Measurements from ENCODE around the gene UNKL. TPM values are rescaled to one million over a fixed set of nuclear protein-coding genes. Genes with fewer than 3 reads are reported as not detected.

UNKL gene
- total RNA-seq, 2 donors from 2014 or later, result 63.0 to 64.8 TPM

- DNase-seq (no peak), ATAC-seq (no peak)
- Mint-ChIP-seq H3K27me3 (no peaks in the 10 kb centered on the region), H3K4me1 (peaks cover 2% of the 10 kb centered on the region), H3K27ac (no peak overlapping the region), H3K4me3 (peak overlapping the region; percentile 5), H3K36me3 (ENCODE audit: low read depth) (peaks cover 3% of the 10 kb centered on the region)
- no peaks in the 10 kb centered on the region for H3K9me3 ChIP-seq (ENCODE audit: control insufficient read depth, low read length, poor library complexity, severe bottlenecking)
These were observed 90.9 kb downstream of the UNKL start for GRCh38 chr16:1323296-1324239.

DNA sequence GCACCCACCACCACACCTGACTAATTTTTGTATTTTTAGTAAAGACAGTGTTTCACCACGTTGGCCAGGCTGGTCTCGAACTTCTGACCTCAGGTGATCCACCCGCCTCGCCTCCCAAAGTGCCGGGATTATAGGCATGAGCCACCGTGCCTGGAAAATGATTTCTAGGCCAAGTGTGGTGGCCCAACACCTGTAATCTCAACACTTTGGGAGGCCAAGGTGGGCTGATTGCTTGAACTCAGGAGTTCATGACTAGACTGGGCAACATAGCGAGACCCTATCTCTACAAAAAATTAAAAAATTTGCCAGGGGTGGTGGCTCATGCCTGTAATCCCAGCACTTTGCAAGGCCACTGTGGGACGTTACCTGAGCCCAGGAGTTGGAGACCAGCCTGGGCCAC is 92.1 kb downstream of the UNKL start:
- H3K4me1 Mint-ChIP-seq, result peaks cover 5% of the 10 kb centered on the region

GRCh38 chr16:1320658-1321240 is 93.8 kb downstream of the UNKL start:
- Mint-ChIP-seq H3K27me3 (no peaks in the 10 kb centered on the region), H3K4me3 (no peak overlapping the region), H3K27ac (no peak overlapping the region), H3K36me3 (ENCODE audit: low read depth) (peaks cover 5% of the 10 kb centered on the region), H3K4me1 (peaks cover 5% of the 10 kb centered on the region)
- DNase-seq (no peak), ATAC-seq (no peak)
- no peaks in the 10 kb centered on the region for H3K9me3 ChIP-seq (ENCODE audit: control insufficient read depth, low read length, poor library complexity, severe bottlenecking)

More for the DNA sequence above, 92.1 kb downstream of the UNKL start:
- Mint-ChIP-seq H3K27ac (no peak overlapping the region), H3K27me3 (no peaks in the 10 kb centered on the region), H3K36me3 (ENCODE audit: low read depth) (peaks cover 5% of the 10 kb centered on the region), H3K4me3 (no peak overlapping the region)
- H3K9me3 ChIP-seq (ENCODE audit: control insufficient read depth, low read length, poor library complexity, severe bottlenecking), result no peaks in the 10 kb centered on the region
- ATAC-seq (no peak), DNase-seq (no peak)

DNA sequence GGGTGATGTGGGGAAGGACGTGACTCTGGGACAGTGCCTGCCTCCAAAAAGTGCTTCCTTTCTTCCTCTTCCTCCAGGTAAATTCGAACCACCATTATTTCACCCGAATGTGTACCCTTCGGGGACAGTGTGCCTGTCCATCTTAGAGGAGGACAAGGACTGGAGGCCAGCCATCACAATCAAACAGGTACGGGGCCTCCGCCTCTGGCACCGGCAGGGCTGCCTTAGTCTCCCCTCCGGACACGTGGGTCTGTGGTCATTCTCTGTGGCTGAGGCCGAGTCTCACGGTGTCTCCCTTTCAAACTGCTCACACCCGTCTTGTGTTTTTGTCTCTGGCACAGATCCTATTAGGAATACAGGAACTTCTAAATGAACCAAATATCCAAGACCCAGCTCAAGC is 94.4 kb downstream of the UNKL start:
- no peak for DNase-seq
- peaks cover 5% of the 10 kb centered on the region for H3K36me3 Mint-ChIP-seq (ENCODE audit: low read depth)
- no peak overlapping the region for H3K4me3 Mint-ChIP-seq
- peaks cover 5% of the 10 kb centered on the region for H3K4me1 Mint-ChIP-seq
- no peak overlapping the region for H3K27ac Mint-ChIP-seq
- ATAC-seq, result no peak
- H3K9me3 ChIP-seq (ENCODE audit: control insufficient read depth, low read length, poor library complexity, severe bottlenecking), result no peaks in the 10 kb centered on the region
- no peaks in the 10 kb centered on the region for H3K27me3 Mint-ChIP-seq

DNA sequence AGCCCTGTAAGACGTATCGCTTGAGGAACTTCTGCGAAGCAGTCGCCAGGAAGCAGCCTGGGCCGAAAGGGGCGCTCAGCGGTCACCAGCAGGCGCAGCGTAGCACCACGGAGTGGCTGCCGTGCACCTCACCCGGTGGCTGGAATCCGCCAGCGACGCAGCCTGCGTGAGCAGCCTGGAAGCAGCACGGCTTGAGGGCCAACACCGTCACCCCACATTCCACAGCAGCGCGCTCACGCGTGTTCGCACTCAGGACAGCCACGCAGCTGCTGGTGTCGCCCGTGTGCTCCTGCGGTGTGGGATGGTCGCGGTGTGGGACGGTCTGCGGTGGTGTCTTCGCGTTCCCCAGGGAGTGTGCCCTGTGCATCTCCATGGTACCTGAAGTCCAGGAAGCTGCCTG is 95.5 kb downstream of the UNKL start:
- ATAC-seq, result no peak

DNA sequence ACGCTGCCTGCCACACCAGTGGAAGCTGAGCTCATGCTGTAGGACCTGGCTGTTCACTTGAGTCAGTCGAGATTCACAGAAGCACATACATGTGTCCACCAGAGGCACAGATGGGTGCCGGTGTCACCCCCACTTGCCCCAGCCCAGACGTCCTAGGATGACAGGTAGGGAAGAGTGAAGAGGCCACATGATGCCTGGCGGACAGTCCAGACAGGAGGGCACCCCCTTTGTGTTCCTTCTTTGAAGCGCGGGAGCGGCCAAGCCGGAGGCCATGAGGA is 96.3 kb downstream of the UNKL start:
- Mint-ChIP-seq H3K4me3 (no peak overlapping the region), H3K36me3 (ENCODE audit: low read depth) (peaks cover 3% of the 10 kb centered on the region), H3K27me3 (no peaks in the 10 kb centered on the region), H3K27ac (peak overlapping the region; percentile 84), H3K4me1 (peaks cover 3% of the 10 kb centered on the region)
- DNase-seq (no peak), ATAC-seq (no peak)
- no peaks in the 10 kb centered on the region for H3K9me3 ChIP-seq (ENCODE audit: control insufficient read depth, low read length, poor library complexity, severe bottlenecking)

More for the DNA sequence above, 95.5 kb downstream of the UNKL start:
- H3K4me3 Mint-ChIP-seq, result no peak overlapping the region
- H3K4me1 Mint-ChIP-seq, result peaks cover 3% of the 10 kb centered on the region
- H3K36me3 Mint-ChIP-seq (ENCODE audit: low read depth), result peaks cover 3% of the 10 kb centered on the region
- no peak for DNase-seq
- H3K27ac Mint-ChIP-seq, result no peak overlapping the region
- no peaks in the 10 kb centered on the region for H3K9me3 ChIP-seq (ENCODE audit: control insufficient read depth, low read length, poor library complexity, severe bottlenecking)
- H3K27me3 Mint-ChIP-seq, result no peaks in the 10 kb centered on the region

- no peak overlapping the region for H3K4me3 Mint-ChIP-seq
- peaks cover 3% of the 10 kb centered on the region for H3K36me3 Mint-ChIP-seq (ENCODE audit: low read depth)
- H3K4me1 Mint-ChIP-seq, result peaks cover 3% of the 10 kb centered on the region
- ATAC-seq (no peak), DNase-seq (no peak)
- no peaks in the 10 kb centered on the region for H3K27me3 Mint-ChIP-seq
- peak overlapping the region; percentile 84 for H3K27ac Mint-ChIP-seq
- H3K9me3 ChIP-seq (ENCODE audit: control insufficient read depth, low read length, poor library complexity, severe bottlenecking), result no peaks in the 10 kb centered on the region
These were observed 96.8 kb downstream of the UNKL start for GRCh38 chr16:1317479-1318267.

DNA sequence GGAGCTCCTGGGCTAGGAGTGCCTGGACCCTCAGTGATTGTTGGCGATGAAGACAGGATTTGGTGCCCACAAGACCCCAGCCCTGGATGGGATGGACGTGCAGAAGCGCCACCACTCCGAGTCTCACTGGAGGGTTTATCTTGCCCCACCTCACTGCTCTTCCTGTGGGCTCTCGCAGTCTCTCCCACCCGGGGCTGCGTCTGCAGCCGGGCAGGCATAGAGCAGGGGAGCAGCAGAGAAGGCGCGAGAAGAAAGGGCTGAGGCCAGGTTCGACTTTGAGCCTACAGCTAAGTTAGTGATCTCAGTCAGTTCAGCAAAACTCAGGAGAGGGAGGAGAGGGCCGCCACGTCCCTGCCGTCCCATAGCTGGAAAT is 98.5 kb downstream of the UNKL start:
- no peak overlapping the region for H3K4me3 Mint-ChIP-seq

GRCh38 chr16:1315081-1316032 is 99.1 kb downstream of the UNKL start:
- peaks cover 11% of the 10 kb centered on the region for H3K4me1 Mint-ChIP-seq
- ATAC-seq, result no peak
- no peaks in the 10 kb centered on the region for H3K9me3 ChIP-seq (ENCODE audit: control insufficient read depth, low read length, poor library complexity, severe bottlenecking)
- H3K27ac Mint-ChIP-seq, result peak overlapping the region; percentile 41
- no peak for DNase-seq
- H3K4me3 Mint-ChIP-seq, result no peak overlapping the region
- H3K36me3 Mint-ChIP-seq (ENCODE audit: low read depth), result peaks cover 3% of the 10 kb centered on the region
- H3K27me3 Mint-ChIP-seq, result no peaks in the 10 kb centered on the region

More for the DNA sequence above, 98.5 kb downstream of the UNKL start:
- ATAC-seq, result no peak
- H3K4me1 Mint-ChIP-seq, result peaks cover 6% of the 10 kb centered on the region
- peak overlapping the region; percentile 41 for H3K27ac Mint-ChIP-seq
- H3K9me3 ChIP-seq (ENCODE audit: control insufficient read depth, low read length, poor library complexity, severe bottlenecking), result no peaks in the 10 kb centered on the region
- H3K36me3 Mint-ChIP-seq (ENCODE audit: low read depth), result peaks cover 3% of the 10 kb centered on the region
- no peak for DNase-seq
- H3K27me3 Mint-ChIP-seq, result no peaks in the 10 kb centered on the region

GRCh38 chr16:1314399-1315068 is 100.0 kb downstream of the UNKL start:
- Mint-ChIP-seq H3K4me1 (peaks cover 16% of the 10 kb centered on the region), H3K4me3 (peak overlapping the region; percentile 28), H3K36me3 (ENCODE audit: low read depth) (peaks cover 6% of the 10 kb centered on the region), H3K27ac (peak overlapping the region; percentile 8), H3K27me3 (no peaks in the 10 kb centered on the region)
- H3K9me3 ChIP-seq (ENCODE audit: control insufficient read depth, low read length, poor library complexity, severe bottlenecking), result no peaks in the 10 kb centered on the region
- ATAC-seq (no peak), DNase-seq (no peak)

DNA sequence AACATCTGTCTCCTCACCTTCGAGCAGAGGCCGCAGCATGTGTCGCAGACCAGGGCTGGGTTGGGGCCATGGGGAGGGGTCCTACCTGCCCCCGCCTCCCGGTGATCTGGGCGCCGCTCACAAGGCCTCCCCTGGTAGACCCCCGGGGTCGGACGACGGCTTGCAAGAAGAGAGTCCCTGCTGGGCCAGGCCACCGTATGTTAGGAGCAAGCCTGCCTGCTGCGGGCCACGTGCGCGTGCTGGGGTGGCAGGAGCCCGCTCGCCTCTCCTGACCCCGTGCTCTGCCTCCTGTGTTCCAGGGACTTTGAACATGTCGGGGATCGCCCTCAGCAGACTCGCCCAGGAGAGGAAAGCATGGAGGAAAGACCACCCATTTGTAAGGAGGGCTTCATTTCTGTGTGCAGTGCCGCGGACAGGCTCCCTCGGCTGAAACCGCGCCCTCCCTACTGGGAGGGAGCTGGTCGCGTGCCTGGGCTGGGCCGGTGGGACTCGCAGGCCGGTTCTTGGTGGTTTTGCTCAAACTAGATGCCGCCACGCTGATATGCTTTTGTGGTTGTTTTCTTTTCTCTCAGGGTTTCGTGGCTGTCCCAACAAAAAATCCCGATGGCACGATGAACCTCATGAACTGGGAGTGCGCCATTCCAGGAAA is 100.7 kb downstream of the UNKL start:
- Mint-ChIP-seq H3K27me3 (no peaks in the 10 kb centered on the region), H3K4me1 (peaks cover 16% of the 10 kb centered on the region), H3K4me3 (peak overlapping the region; percentile 28), H3K36me3 (ENCODE audit: low read depth) (peaks cover 6% of the 10 kb centered on the region), H3K27ac (peak overlapping the region; percentile 8)
- no peaks in the 10 kb centered on the region for H3K9me3 ChIP-seq (ENCODE audit: control insufficient read depth, low read length, poor library complexity, severe bottlenecking)
- ATAC-seq, result no peak
- DNase-seq, result no peak
